Stimulated activated effector memory CD8-positive, alpha-beta T cell treated with anti-CD3 and anti-CD28 coated beads, Interleukin-12 subunit alpha, Interleukin-12 subunit beta, amount 100 ng/mL, for 72 hours (primary cell): ENCODE results near the gene MTG2.
A peak's percentile ranks its signal among the peaks of the same experiment; 100 is the strongest.

ENCODE experiments used
- ATAC-seq: fragments of 150-1000 bp; cut with Tn5 transposase; 2 replicates; pipeline ENCODE4 v1.10.0; 2021
- DNase-seq, 2 donors: peaks; one replicate each; pipeline ENCODE4 v3.0.0; 2021 to 2022; ENCODE audit warnings: low spot score in 2 of 2
- H3K27ac Mint-ChIP-seq: one replicate; pipeline ENCODE4 v1.8.0; 2022; ENCODE audit warnings: mild to moderate bottlenecking, mixed read lengths
- H3K36me3 Mint-ChIP-seq: one replicate; pipeline ENCODE4 v1.8.0; 2022; ENCODE audit warnings: mild to moderate bottlenecking, mixed read lengths
- H3K4me1 Mint-ChIP-seq: one replicate; pipeline ENCODE4 v1.8.0; 2022; ENCODE audit warnings: mixed read lengths
- H3K4me3 Mint-ChIP-seq: one replicate; pipeline ENCODE4 v1.8.0; 2022; ENCODE audit warnings: mild to moderate bottlenecking, mixed read lengths
- H3K9me3 Mint-ChIP-seq: one replicate; pipeline ENCODE4 v1.8.0; 2022; ENCODE audit warnings: mixed read lengths

The MTG2 gene

DNA sequence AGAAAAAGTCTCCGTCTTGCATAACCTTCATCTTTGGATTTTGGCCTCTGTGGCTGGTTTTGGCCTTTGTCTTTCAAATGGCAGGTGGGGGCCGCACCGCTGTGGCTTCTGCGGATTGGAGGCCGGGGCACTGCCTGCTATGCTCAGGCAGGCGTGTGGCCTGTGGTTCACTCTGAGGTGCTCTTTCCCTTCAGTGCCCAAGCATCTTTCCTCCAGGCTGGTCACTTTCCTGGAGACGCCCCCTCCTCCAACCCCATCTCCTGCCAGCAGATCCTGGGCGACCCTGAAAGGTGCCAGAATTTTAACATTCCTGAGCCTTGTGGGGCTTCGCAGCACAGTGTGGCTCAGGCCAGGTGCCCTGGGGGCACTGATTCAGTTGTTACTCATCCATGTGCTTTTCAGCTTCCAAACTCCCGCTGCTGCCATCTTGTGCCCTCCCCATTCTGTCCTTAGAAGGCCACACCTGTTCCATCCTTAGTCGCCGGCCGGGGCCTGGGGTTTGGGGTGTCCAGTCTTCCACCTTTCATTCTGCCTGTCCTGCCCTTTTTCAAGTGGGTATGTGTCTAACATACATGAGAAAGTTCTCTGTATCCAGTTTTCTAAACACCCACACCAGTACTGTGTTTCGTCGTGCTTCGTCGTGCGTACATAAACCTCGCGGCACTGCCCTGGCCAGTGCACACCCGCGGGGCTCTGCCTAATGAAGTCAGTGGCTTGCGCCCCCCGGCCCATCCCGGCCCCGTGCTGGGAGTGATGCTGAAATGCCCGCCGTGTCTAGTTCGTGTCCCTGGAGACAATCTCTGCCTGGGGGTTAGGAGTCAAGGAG, 27.2 kb upstream of the MTG2 start:
- no peak for ATAC-seq
- Mint-ChIP-seq H3K9me3 (peaks cover 3% of the 10 kb centered on the region), H3K36me3 (peaks cover 24% of the 10 kb centered on the region), H3K4me1 (peaks cover 37% of the 10 kb centered on the region), H3K4me3 (no peak overlapping the region), H3K27ac (no peak overlapping the region)
- DNase-seq = no peak

DNA sequence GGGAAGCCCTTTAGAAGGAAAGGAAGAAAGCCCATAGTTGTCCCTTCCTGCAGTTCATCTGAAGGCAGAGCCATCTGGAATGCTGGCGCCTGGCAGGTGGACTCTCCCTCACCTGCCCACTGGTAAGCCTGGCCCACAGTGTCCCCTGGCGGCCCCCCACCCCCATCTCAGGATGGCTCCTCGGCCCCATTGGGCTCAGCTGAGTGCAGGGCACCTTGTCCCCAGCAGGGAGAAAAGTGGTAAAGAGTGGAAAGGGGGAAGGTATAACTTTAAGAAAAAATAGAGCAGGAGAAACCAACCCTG, 26.6 kb upstream of the MTG2 start:
- ATAC-seq (no peak), DNase-seq (no peak)
- Mint-ChIP-seq H3K4me1 (peaks cover 38% of the 10 kb centered on the region), H3K9me3 (peaks cover 3% of the 10 kb centered on the region), H3K36me3 (peaks cover 28% of the 10 kb centered on the region), H3K4me3 (no peak overlapping the region), H3K27ac (no peak overlapping the region)

DNA sequence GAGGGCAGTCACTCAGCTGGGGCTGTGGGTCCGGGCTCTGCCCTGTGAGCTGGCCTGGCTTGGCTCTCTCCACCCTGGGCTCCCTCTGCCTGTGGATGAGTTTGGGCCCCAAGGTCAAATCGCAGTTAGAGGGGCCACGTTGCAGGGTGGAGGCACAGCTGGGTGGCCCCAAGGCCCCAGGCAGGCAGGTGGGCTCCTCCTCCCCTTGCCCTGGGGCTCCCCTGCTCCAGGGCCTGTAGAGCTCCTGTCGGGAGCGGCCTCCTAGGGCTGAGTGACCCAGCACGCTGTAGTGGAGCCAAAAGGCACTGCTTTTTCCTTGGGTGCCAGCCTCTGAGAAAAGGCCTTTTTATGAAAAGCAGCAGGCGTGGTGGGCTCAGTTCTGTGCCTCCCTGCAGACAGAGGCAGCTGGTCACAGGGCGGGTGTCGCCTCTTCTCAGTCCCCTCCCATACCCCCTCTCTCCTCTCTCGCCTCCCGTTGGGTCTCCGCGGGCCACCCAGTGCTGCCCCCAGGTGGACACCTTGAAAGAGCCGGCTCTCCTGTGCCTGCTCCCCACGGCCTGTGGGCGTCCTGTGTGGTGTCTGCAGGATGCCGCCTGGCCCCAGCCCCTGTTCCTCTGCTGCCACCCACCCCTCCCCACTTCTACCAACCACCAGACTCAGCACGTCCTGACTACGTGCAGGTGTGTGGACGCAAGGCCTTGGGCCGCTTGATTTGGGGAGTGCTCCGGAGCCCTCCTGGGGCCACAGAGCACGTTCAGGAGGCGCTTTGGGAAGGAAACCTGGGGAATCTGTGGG, 26.0 kb upstream of the MTG2 start:
- peak; percentile 74 for ATAC-seq
- peaks cover 38% of the 10 kb centered on the region for H3K4me1 Mint-ChIP-seq
- peak; percentile 59 to 81 for DNase-seq
- peaks cover 34% of the 10 kb centered on the region for H3K36me3 Mint-ChIP-seq
- H3K4me3 Mint-ChIP-seq = no peak overlapping the region
- no peak overlapping the region for H3K27ac Mint-ChIP-seq
- H3K9me3 Mint-ChIP-seq = peaks cover 3% of the 10 kb centered on the region

DNA sequence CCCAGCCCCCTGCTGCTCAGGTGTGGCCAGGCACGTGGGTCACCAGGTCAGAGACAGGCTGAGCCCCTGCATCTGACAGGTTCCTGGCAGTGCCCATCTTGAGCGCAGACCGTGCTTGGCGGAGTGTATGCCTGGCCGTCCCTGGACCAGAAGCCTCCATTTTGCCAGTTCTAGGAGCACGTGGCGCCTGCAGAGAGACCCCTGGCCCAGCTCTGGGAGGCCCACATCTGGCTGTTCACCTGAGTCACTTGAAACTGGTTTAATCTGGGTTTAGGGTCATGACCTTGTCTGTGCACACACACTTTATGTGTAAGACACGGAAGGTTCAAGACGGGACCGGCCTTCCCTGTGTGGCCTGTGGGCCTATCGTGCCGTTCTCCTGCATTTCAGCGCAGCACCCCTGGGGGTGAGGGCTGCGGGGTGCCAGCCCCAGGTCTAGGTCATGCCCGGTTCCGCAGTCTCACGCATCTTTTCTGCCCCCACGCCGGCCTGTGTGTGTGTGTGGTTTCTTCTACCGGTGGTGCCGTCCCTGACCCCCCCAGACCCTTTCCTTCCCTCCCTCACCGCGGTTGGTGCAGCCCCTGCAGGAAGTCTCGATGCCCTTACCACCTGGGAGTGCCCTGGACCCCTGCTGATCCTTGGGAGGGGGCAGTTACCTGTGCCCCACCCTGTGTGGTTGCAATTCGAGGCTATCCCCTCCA, 25.3 kb upstream of the MTG2 start:
- Mint-ChIP-seq H3K4me1 (peaks cover 36% of the 10 kb centered on the region), H3K4me3 (no peak overlapping the region), H3K9me3 (peaks cover 3% of the 10 kb centered on the region), H3K27ac (no peak overlapping the region), H3K36me3 (peaks cover 41% of the 10 kb centered on the region)
- DNase-seq = no peak
- no peak for ATAC-seq

DNA sequence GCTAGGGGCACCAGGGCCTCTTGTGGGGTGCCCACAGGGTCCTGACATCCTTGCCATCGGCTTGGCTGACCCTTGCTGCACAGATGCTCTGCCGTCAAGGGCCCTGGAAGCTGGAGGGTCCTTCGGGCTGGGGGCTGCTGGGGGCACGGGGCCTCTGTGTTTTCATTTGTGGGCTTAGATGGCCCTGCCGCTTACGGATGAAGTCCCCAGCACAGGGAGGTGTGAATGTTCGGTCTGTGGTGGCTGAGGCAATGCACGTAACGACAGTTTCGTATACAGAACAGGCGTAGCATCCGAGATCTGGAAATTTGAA, 24.8 kb upstream of the MTG2 start:
- no peak overlapping the region for H3K27ac Mint-ChIP-seq
- ATAC-seq (no peak), DNase-seq (no peak)
- no peak overlapping the region for H3K4me3 Mint-ChIP-seq
- H3K4me1 Mint-ChIP-seq = peaks cover 31% of the 10 kb centered on the region
- no peaks in the 10 kb centered on the region for H3K9me3 Mint-ChIP-seq
- H3K36me3 Mint-ChIP-seq = peaks cover 36% of the 10 kb centered on the region

DNA sequence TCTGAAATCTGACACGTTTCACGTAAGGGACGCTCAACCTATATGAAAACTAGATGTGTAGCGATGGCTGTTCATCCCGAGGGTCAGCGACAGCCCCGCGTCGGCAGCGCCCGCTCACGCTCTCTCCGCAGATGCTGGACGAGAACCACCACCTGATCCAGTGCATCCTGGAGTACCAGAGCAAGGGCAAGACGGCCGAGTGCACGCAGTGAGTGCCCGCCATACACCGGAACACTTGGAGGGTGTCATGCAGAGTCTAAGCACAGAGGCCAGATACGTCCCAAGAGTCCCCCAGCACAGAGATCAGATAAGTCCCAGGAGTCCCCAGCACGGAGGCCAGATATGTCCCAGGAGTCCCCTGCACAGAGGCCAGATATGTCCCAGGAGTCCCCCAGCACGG, 24.3 kb upstream of the MTG2 start:
- Mint-ChIP-seq H3K9me3 (no peaks in the 10 kb centered on the region), H3K4me1 (peaks cover 30% of the 10 kb centered on the region), H3K4me3 (no peak overlapping the region), H3K27ac (no peak overlapping the region), H3K36me3 (peaks cover 36% of the 10 kb centered on the region)
- no peak for DNase-seq
- ATAC-seq = no peak

DNA sequence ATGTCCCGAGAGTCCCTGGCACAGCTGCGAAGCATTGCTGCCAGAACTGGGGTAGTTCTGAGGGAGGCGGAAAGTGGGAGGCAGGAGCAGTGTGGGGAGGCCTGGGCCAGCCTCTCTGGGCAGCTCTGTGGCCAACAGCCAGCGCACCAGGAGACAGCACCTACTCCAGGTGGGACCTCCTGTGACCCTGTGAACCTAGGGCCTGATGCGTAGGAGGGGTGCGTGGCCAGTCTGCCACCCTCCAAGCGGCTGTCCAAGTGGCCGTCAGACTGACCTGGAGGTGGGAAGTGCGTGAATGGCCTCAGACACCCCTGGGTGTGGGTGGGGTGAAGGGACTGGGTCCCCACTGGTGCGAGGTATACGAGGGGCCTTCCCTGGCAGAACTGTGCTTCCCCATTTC, 23.8 kb upstream of the MTG2 start:
- ATAC-seq (no peak), DNase-seq (no peak)
- Mint-ChIP-seq H3K4me1 (peaks cover 30% of the 10 kb centered on the region), H3K9me3 (no peaks in the 10 kb centered on the region), H3K36me3 (peaks cover 37% of the 10 kb centered on the region), H3K4me3 (no peak overlapping the region), H3K27ac (no peak overlapping the region)

DNA sequence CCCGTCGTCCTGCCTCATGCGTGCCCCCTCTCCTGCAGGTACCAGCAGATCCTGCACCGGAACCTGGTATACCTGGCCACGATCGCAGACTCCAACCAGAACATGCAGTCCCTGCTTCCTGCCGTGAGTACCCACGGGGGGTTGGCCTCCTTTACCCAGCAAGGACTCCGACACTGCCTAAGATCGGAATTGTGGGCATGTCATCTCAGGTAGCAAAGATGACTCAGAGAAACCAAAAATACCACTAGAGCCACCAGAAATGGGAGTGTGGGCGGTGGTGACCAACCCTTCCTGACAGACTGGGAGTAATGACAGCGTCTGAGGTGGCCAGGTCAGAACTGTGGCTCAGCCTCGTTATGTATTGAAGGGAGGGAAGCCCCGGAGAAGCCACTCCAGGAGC, 23.0 kb upstream of the MTG2 start:
- peaks cover 30% of the 10 kb centered on the region for H3K4me1 Mint-ChIP-seq
- peaks cover 43% of the 10 kb centered on the region for H3K36me3 Mint-ChIP-seq
- H3K27ac Mint-ChIP-seq = peak overlapping the region; percentile 82
- H3K9me3 Mint-ChIP-seq = no peaks in the 10 kb centered on the region
- peak; percentile 67 to 87 for DNase-seq
- H3K4me3 Mint-ChIP-seq = peak overlapping the region; percentile 52
- peak; percentile 91 for ATAC-seq

DNA sequence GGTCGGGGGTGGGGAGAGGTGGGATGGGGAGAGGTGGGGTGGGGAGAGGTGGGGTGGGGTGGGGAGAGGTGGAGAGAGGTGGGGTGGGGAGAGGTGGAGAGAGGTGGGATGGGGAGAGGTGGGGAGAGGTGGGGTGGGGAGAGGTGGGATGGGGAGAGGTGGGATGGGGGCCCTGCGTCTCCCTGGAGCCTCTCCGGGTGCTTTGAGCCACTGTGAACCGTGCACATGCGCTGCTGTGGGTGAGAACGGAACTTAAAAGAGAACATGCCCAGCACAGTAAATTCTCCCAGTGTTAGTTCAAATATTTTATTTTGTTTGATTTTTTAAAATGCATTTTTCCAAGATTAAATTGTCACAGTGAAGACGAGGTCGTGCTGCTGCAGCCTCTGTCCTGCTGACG, 22.6 kb upstream of the MTG2 start:
- ATAC-seq (no peak), DNase-seq (no peak)
- peaks cover 29% of the 10 kb centered on the region for H3K4me1 Mint-ChIP-seq
- H3K36me3 Mint-ChIP-seq = peaks cover 45% of the 10 kb centered on the region
- peak overlapping the region; percentile 52 for H3K4me3 Mint-ChIP-seq
- H3K9me3 Mint-ChIP-seq = no peaks in the 10 kb centered on the region
- H3K27ac Mint-ChIP-seq = peak overlapping the region; percentile 82

DNA sequence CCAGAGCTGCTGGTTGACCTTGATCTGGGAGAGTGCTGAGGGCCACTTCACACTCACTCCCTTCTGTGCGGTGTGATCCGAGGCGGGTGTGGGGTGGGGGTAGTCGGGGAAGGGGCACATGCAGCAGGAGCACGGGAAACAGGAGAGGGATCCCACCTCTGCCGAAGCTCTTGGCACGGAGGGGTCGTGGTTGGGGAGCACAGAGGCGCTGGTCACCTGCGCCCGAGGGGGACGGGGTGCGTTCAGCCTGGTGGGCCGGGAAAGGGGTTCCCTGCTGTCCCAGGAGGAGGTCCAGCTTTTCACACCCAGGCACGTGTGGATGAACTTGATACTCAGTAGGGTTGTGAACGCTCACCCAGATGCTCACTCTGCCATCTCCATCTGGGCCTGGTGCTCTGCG, 22.0 kb upstream of the MTG2 start:
- H3K27ac Mint-ChIP-seq = no peak overlapping the region
- H3K9me3 Mint-ChIP-seq = no peaks in the 10 kb centered on the region
- no peak for ATAC-seq
- no peak for DNase-seq
- peaks cover 50% of the 10 kb centered on the region for H3K36me3 Mint-ChIP-seq
- H3K4me1 Mint-ChIP-seq = peaks cover 23% of the 10 kb centered on the region
- no peak overlapping the region for H3K4me3 Mint-ChIP-seq

DNA sequence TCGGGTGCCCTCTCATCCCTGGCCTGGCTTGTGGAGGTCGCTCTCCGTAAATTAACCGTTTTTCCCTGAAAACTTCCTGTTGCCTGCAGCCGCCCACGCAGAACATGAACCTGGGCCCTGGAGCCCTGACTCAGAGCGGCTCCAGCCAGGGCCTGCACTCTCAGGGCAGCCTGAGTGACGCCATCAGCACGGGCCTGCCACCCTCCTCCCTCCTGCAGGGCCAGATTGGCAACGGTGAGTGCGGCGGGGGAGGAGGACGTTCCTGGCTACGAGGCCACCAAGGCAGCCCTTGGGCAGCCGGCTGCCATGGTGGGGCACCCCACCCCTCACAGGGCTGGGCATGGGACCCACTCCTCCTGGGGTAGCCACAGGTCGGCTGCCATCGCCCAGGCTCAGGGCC, 21.5 kb upstream of the MTG2 start:
- DNase-seq (no peak), ATAC-seq (no peak)
- Mint-ChIP-seq H3K27ac (no peak overlapping the region), H3K36me3 (peaks cover 53% of the 10 kb centered on the region), H3K4me3 (no peak overlapping the region), H3K4me1 (peaks cover 19% of the 10 kb centered on the region), H3K9me3 (no peaks in the 10 kb centered on the region)

DNA sequence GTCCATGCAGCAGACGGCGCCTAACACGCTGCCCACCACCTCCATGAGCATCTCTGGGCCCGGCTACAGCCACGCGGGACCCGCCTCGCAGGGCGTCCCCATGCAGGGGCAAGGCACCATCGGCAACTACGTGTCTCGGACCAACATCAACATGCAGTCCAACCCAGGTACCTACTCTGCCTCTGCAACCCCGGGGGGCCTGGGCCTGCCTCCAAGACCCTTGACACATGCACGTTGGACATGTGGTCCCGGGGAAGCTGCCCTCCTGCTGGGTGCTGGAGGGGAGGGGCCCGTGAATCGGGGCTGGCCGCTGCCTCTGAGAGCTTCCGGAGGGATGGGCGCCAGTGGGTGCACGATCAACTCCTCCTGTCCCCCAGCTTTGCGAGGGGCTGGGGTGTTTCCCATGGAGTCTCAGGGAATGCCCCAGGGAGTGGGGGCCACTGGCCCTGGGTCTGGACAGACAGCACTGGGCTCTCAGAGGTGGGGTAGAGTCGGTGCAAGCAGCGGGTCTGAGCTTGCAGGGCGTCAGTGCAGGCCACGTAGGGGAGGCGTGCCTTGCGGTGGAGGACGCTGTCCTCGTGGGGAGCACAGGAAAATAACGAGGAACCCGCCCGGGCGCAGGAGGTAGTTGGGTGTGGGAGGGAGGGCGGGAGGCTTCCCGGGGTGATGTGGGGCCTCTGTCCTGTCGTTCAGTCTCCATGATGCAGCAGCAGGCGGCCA, 19.9 kb upstream of the MTG2 start:
- no peak for ATAC-seq
- peaks cover 17% of the 10 kb centered on the region for H3K4me1 Mint-ChIP-seq
- peaks cover 59% of the 10 kb centered on the region for H3K36me3 Mint-ChIP-seq

DNA sequence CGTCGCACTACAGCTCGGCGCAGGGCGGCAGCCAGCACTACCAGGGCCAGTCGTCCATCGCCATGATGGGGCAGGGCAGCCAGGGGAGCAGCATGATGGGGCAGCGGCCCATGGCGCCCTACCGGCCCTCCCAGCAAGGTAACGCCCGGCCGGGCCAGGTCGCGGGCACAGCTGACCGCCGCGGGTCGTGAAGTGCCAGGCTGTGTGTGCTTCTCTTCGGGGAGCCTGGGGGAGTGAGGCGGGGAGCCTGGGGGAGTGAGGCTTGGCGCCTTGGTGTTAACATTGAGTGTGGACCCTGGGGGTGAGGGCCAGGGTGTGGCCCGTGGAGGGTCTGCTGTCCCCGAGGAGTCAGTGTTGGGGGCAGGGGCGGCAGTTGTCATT, 19.4 kb upstream of the MTG2 start:
- Mint-ChIP-seq H3K36me3 (peaks cover 65% of the 10 kb centered on the region), H3K4me1 (peaks cover 17% of the 10 kb centered on the region), H3K4me3 (no peak overlapping the region), H3K27ac (no peak overlapping the region), H3K9me3 (no peaks in the 10 kb centered on the region)
- ATAC-seq (no peak), DNase-seq (no peak)

More for the DNA sequence above, 19.9 kb upstream of the MTG2 start:
- H3K9me3 Mint-ChIP-seq = no peaks in the 10 kb centered on the region
- no peak for DNase-seq
- no peak overlapping the region for H3K27ac Mint-ChIP-seq
- no peak overlapping the region for H3K4me3 Mint-ChIP-seq

DNA sequence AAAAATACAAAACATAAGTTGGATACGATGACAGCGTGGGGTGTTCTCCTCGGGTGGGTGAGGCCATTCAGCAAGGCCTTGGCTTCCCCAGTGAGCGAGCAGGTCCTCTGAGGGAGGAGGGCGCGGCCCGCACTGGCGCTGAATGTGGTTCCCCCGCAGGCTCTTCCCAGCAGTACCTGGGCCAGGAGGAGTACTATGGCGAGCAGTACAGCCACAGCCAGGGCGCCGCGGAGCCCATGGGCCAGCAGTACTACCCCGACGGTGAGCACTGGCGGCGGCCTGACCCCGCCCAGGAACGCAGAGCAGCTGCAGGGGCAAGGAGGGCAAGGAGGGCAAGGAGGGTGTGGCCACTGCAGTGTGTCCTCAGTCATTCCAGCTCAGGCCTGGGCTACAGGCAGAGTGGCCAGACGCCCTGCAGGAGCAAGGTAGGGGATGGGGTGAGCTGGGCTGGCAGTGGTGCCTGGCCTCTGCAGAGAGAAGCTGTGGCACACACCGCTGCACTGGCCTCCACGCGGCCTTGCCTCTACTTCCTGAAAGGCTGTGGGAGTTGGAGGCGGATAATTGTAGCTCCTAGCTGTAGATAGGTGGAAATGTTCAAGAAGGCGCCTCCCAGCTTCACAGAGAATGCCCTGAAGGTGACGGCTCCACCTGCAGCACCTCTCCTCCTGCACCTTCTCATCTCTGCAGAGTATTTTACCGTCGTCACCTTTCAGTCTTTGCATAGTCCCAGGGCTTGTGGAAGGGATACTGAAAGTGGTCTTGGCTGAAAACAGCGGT, 18.7 kb upstream of the MTG2 start:
- Mint-ChIP-seq H3K4me1 (peaks cover 16% of the 10 kb centered on the region), H3K27ac (no peak overlapping the region), H3K36me3 (peaks cover 69% of the 10 kb centered on the region), H3K4me3 (no peak overlapping the region), H3K9me3 (no peaks in the 10 kb centered on the region)
- ATAC-seq (no peak), DNase-seq (no peak)
